CD14-positive monocyte (primary cell): Measurements from ENCODE around the gene SPTB. TPM values are rescaled to one million over a fixed set of nuclear protein-coding genes. Genes with fewer than 3 reads are reported as not detected.

Experiments used
- DNase-seq, 3 donors: peaks; one replicate each; pipeline ENCODE4 v3.0.0-alpha.2; 2011 to 2022
- H2AFZ ChIP-seq: 2 replicates; pipeline ENCODE4 v1.6.0; 2012; ENCODE audit warnings: mild to moderate bottlenecking, low read depth, low read length, inconsistent platforms; ENCODE audit not compliant: insufficient read depth, poor library complexity, severe bottlenecking
- H3K27ac ChIP-seq, 2 donors: 1 replicate in 1 of 2; 2 replicates in 1 of 2; pipeline ENCODE4 v1.5.1; 2012 to 2013; ENCODE audit warnings: low read length in 2 of 2, control low read depth in 1 of 2, inconsistent platforms in 1 of 2, low read depth in 1 of 2, mild to moderate bottlenecking in 1 of 2
- H3K27me3 ChIP-seq, 2 donors: one replicate each; pipeline versions ENCODE4 v1.6.0 to v1.6.1; 2011 to 2013; ENCODE audit warnings: low read length in 2 of 2; ENCODE audit not compliant: control insufficient read depth in 2 of 2, insufficient read depth in 2 of 2
- H3K36me3 ChIP-seq, 2 donors: replicated peaks in 1 of 2; 1 replicate in 1 of 2; 2 replicates in 1 of 2; pipeline versions ENCODE4 v1.5.1 to v1.6.1; 2012 to 2013; ENCODE audit warnings: low read length in 2 of 2, control low read depth in 1 of 2, inconsistent platforms in 1 of 2, mild to moderate bottlenecking in 1 of 2; ENCODE audit not compliant: insufficient read depth in 2 of 2, control insufficient read depth in 1 of 2
- H3K4me1 ChIP-seq, 2 donors: 1 replicate in 1 of 2; 2 replicates in 1 of 2; pipeline versions ENCODE4 v1.5.1 to v1.6.1; 2012 to 2013; ENCODE audit warnings: low read length in 2 of 2, control low read depth in 1 of 2, inconsistent platforms in 1 of 2, mild to moderate bottlenecking in 1 of 2, moderate library complexity in 1 of 2; ENCODE audit not compliant: insufficient read depth in 2 of 2, control insufficient read depth in 1 of 2
- H3K4me2 ChIP-seq: replicated peaks from 2 replicates; pipeline ENCODE3; 2012; ENCODE audit warnings: low read length, moderate library complexity, mild to moderate bottlenecking; ENCODE audit not compliant: poor library complexity, severe bottlenecking; ENCODE audit errors: extremely low read depth
- H3K4me3 ChIP-seq, 3 experiments: fragments of 200-600 bp in 1 of 3; sonication (generic) in 1 of 3; replicated peaks in 1 of 3; 1 replicate in 2 of 3; 2 replicates in 1 of 3; pipeline ENCODE4 v1.5.1; 2011 to 2013; ENCODE audit warnings: low read length in 3 of 3, mild to moderate bottlenecking in 3 of 3, control low read depth in 2 of 3, low read depth in 2 of 3, inconsistent platforms in 1 of 3, moderate library complexity in 1 of 3
- H3K79me2 ChIP-seq: 2 replicates; pipeline ENCODE4 v1.6.0; 2012; ENCODE audit warnings: mild to moderate bottlenecking, control low read depth, inconsistent platforms, low read length, moderate library complexity; ENCODE audit not compliant: insufficient read depth
- H3K9ac ChIP-seq: 2 replicates; pipeline ENCODE4 v1.6.0; 2017; ENCODE audit warnings: low read length, mild to moderate bottlenecking; ENCODE audit not compliant: insufficient read depth, poor library complexity, severe bottlenecking
- H3K9me3 ChIP-seq, 2 donors: replicated peaks in 1 of 2; 1 replicate in 1 of 2; 2 replicates in 1 of 2; pipeline versions ENCODE4 v1.5.1 to v1.6.1; 2012 to 2013; ENCODE audit warnings: low read length in 2 of 2, control low read depth in 1 of 2; ENCODE audit not compliant: control insufficient read depth in 1 of 2, insufficient read depth in 1 of 2
- H4K20me1 ChIP-seq: 2 replicates; pipeline ENCODE4 v1.6.0; 2012; ENCODE audit warnings: mild to moderate bottlenecking, low read length, control low read depth, moderate library complexity; ENCODE audit not compliant: insufficient read depth
- H3K27ac Mint-ChIP-seq, 7 donors: one replicate each; pipeline ENCODE4 v1.8.0; 2020; ENCODE audit warnings: mild to moderate bottlenecking in 7 of 7, mixed read lengths in 7 of 7, moderate library complexity in 6 of 7, inconsistent platforms in 2 of 7
- H3K27me3 Mint-ChIP-seq, 3 donors: one replicate each; pipeline ENCODE4 v1.8.0; 2021 to 2022; ENCODE audit warnings: low read depth in 3 of 3, mild to moderate bottlenecking in 3 of 3, mixed read lengths in 3 of 3, moderate library complexity in 3 of 3, inconsistent platforms in 1 of 3
- H3K36me3 Mint-ChIP-seq, 2 donors: one replicate each; pipeline ENCODE4 v1.8.0; 2020; ENCODE audit warnings: mixed read lengths in 2 of 2, inconsistent platforms in 1 of 2, mild to moderate bottlenecking in 1 of 2
- H3K4me1 Mint-ChIP-seq: one replicate; pipeline ENCODE4 v1.8.0; 2020; ENCODE audit warnings: mild to moderate bottlenecking, mixed read lengths
- H3K4me3 Mint-ChIP-seq, 2 donors: one replicate each; pipeline ENCODE4 v1.8.0; 2020; ENCODE audit warnings: mild to moderate bottlenecking in 2 of 2, mixed read lengths in 2 of 2, moderate library complexity in 1 of 2
- H3K9me3 Mint-ChIP-seq, 7 donors: one replicate each; pipeline ENCODE4 v1.8.0; 2020 to 2022; ENCODE audit warnings: mixed read lengths in 7 of 7, mild to moderate bottlenecking in 6 of 7, moderate library complexity in 6 of 7, inconsistent platforms in 2 of 7
- CTCF ChIP-seq: fragments of 200-600 bp; IDR thresholded peaks from one replicate; pipeline ENCODE4 v1.8.0; 2022; ENCODE audit warnings: antibody characterized with exemption, mild to moderate bottlenecking
- WGBS: methylation state at CpG from one replicate; pipeline ENCODE4 v1.1.5; 2013; ENCODE audit warnings: missing lambda C conversion rate; ENCODE audit not compliant: insufficient coverage; 5-methylcytosine and 5-hydroxymethylcytosine counted together
- intact Hi-C, 2 donors: fragments of 100-400 bp; cut with micrococcal nuclease; formaldehyde crosslinking; loops; one replicate each; pipeline versions ENCODE4 v1.15.0 to v1.15.1; 2023
- polyA plus RNA-seq, 3 donors: library from polyadenylated mRNA; depleted of rRNA in 1 of 3; unstranded in 2 of 3; stranded (reverse) in 1 of 3; fragments of 300-500 nt in 2 of 3; fragments of >200 nt in 1 of 3; fragmentation: Illumina TruSeq in 2 of 3; gene quantifications; 1 replicate in 2 of 3; 2 replicates in 1 of 3; pipeline ENCODE4 v1.2.3, GENCODE V29; 2012 to 2021
- small RNA-seq: library from RNA; depleted of rRNA; stranded (forward); fragments of <200 nt; gene quantifications from one replicate; pipeline ENCODE3, GENCODE V24; 2012; ENCODE audit warnings: low read depth; ENCODE audit not compliant: insufficient read length

Gene SPTB
- polyA plus RNA-seq, 3 donors = not detected

DNA sequence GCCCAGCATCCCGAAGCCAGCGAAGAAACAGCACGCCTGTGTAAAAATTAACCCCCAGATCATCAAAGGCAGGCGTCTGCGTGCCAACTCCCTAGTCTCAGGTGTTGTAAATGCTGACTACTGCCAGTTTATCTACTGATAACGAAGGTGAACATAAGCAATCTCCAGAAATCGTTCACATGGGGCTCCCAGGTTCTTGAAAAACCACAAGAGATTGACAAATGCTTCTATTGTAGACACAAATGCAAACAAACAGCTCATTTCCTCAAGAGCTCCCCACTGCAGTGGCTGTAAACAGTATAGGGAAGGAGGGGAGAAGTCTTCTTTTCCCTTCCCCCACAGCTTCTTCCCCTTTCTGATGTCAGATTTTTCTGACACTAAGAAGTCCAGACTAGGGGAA is 180.8 kb downstream of the SPTB start:
- H3K9ac ChIP-seq = no peak overlapping the region
- Mint-ChIP-seq H3K36me3 (peaks cover 2 to 22% of the 10 kb centered on the region in 2 donors), H3K9me3 (peaks cover 0 to 5% (median 0%) of the 10 kb centered on the region in 7 donors), H3K4me3 (peak overlapping the region; percentile 16 to 73), H3K27ac (peak overlapping the region; percentile 85 to 95 (median 89)), H3K4me1 (peaks cover 55% of the 10 kb centered on the region), H3K27me3 (peaks cover 25 to 35% (median 27%) of the 10 kb centered on the region in 3 donors)
- no peaks in the 10 kb centered on the region for H4K20me1 ChIP-seq
- peak overlapping the region in 1 of 3 experiments; percentile 56 for H3K4me3 ChIP-seq
- no peak for TF ChIP-seq CTCF
- peaks cover 27 to 33% of the 10 kb centered on the region in 2 donors for H3K27me3 ChIP-seq
- H3K79me2 ChIP-seq = no peaks in the 10 kb centered on the region
- H3K4me1 ChIP-seq = peaks cover 40 to 42% of the 10 kb centered on the region in 2 donors
- H3K36me3 ChIP-seq = no peaks in the 10 kb centered on the region
- peak overlapping the region; percentile 63 for H3K4me2 ChIP-seq
- DNase-seq = peak; percentile 85 to 95 (median 94)
- peak overlapping the region; percentile 24 for H2AFZ ChIP-seq
- WGBS = 20% methylated on average over 1 of the region's 7 CpGs
- intact Hi-C loops = loop anchor here in 1 of 2 donors (1.0 kb wide), 1 partner anchor 9 kb away; no protein-coding TSS in a partner anchor
- no peaks in the 10 kb centered on the region for H3K9me3 ChIP-seq
- peak overlapping the region; percentile 47 to 67 for H3K27ac ChIP-seq

GRCh38 chr14:64696355-64696857 is 183.3 kb downstream of the SPTB start:
- Histone ChIP-seq H3K36me3 (no peaks in the 10 kb centered on the region), H3K9me3 (no peaks in the 10 kb centered on the region), H3K27ac (no peak overlapping the region), H3K4me2 (no peak overlapping the region), H2AFZ (no peak overlapping the region), H4K20me1 (no peaks in the 10 kb centered on the region), H3K27me3 (peaks cover 5 to 8% of the 10 kb centered on the region in 2 donors), H3K9ac (no peak overlapping the region), H3K4me1 (peaks cover 42 to 48% of the 10 kb centered on the region in 2 donors), H3K79me2 (no peaks in the 10 kb centered on the region), H3K4me3 (no peak overlapping the region)
- H3K9me3 Mint-ChIP-seq = peaks cover 0 to 3% (median 0%) of the 10 kb centered on the region in 7 donors
- WGBS = no CpG with 5 or more reads among the region's 4 CpGs
- TF ChIP-seq CTCF = no peak
- intact Hi-C loops = no loop called here
- no peak overlapping the region for H3K4me3 Mint-ChIP-seq
- DNase-seq = no peak
- peaks cover 53% of the 10 kb centered on the region for H3K4me1 Mint-ChIP-seq
- H3K27ac Mint-ChIP-seq = no peak overlapping the region
- H3K27me3 Mint-ChIP-seq = peaks cover 5 to 14% (median 8%) of the 10 kb centered on the region in 3 donors
- H3K36me3 Mint-ChIP-seq = peaks cover 4% of the 10 kb centered on the region in 2 donors

Small RNA genes lying within 50 kb of the gene (small RNA-seq; reads per million reads assigned to genes)
- not detected for gene RPPH1-2P

Other genes starting within 250 kb of the SPTB start
- 10 to 100 TPM in 2 of 3 donors, 1 to 10 TPM in 1; 6.3 to 21.6 (median 13.0) TPM for gene PLEKHG3, start 175.5 kb downstream of the SPTB start, polyA plus RNA-seq
- gene CHURC1, start 34.5 kb upstream of the SPTB start, polyA plus RNA-seq = 10 to 100 TPM; 31.1 to 98.3 (median 81.2) TPM
- gene GPX2, start 62.8 kb upstream of the SPTB start, polyA plus RNA-seq = not detected
- under 1 TPM; 0.09 to 0.14 (median 0.09) TPM for gene RAB15, start 92.4 kb upstream of the SPTB start, polyA plus RNA-seq
- 10 to 100 TPM; 12.3 to 14.2 (median 14.1) TPM for gene FNTB, start 107.0 kb upstream of the SPTB start, polyA plus RNA-seq
- gene MAX, start 222.6 kb upstream of the SPTB start, polyA plus RNA-seq = 10 to 100 TPM; 78.2 to 87.0 (median 81.5) TPM